ENCODE measurements around the gene PLEKHA7. TPM values are rescaled to one million over a fixed set of nuclear protein-coding genes. Genes with fewer than 3 reads are reported as not detected.

PLEKHA7 gene
- total and polyA plus RNA-seq, 2 experiments from 2014 or later: 0.43 TPM; not detected in 1

GRCh38 chr11:16946477-16947282, 67.5 kb downstream of the PLEKHA7 start:
- Histone ChIP-seq H3K9me2 (ENCODE audit: insufficient read depth) (no peaks in the 10 kb centered on the region), H3K36me3 (ENCODE audit: low read depth) (no peaks in the 10 kb centered on the region), H3K4me3 (no peak overlapping the region), H3K79me2 (ENCODE audit: insufficient read depth) (no peaks in the 10 kb centered on the region), H3K27me3 (replicated peaks; ENCODE audit: insufficient read depth) (no peaks in the 10 kb centered on the region; the same call in 1 of the 2 replicates), H2AFZ (no peak overlapping the region), H4K20me1 (ENCODE audit: insufficient read depth) (no peaks in the 10 kb centered on the region), H3K9ac (no peak overlapping the region), H3F3A (ENCODE audit: insufficient read depth) (no peaks in the 10 kb centered on the region), H3K4me2 (ENCODE audit: unreplicated experiment) (no peak overlapping the region), H3K4me1 (ENCODE audit: insufficient read depth) (no peaks in the 10 kb centered on the region), H3K9me3 (ENCODE audit: low read depth) (no peaks in the 10 kb centered on the region), H3K27ac (no peak overlapping the region)
- 63 to 68% methylated on average over 6 of the region's 6 CpGs for WGBS, 2 experiments (ENCODE audit: low coverage in 1 of 2, low lambda C conversion rate in 2 of 2, missing lambda C conversion rate in 2 of 2)
- DNase-seq: no peak
- in situ Hi-C loops (cut with MboI): loop anchor here (10.0 kb wide), 1 partner anchor 118 kb away; no protein-coding TSS in a partner anchor
- TF ChIP-seq EZH2 (IDR thresholded peaks at IDR 0.05; ENCODE audit: insufficient read depth, poor library complexity, severe bottlenecking) (no peak), EZH2phosphoT487 (IDR thresholded peaks at IDR 0.05; ENCODE audit: insufficient read depth, low read depth) (no peak)

- no peaks in the 10 kb centered on the region for H3F3A ChIP-seq (ENCODE audit: insufficient read depth)
- no peaks in the 10 kb centered on the region for H3K4me1 ChIP-seq (ENCODE audit: insufficient read depth)
- H3K27me3 ChIP-seq (replicated peaks; ENCODE audit: insufficient read depth): no peaks in the 10 kb centered on the region; the same call in 1 of the 2 replicates
- no peaks in the 10 kb centered on the region for H3K9me2 ChIP-seq (ENCODE audit: insufficient read depth)
- no peak overlapping the region for H2AFZ ChIP-seq
- in situ Hi-C loops (cut with MboI): loop anchor here (10.0 kb wide), 1 partner anchor 119 kb away; no protein-coding TSS in a partner anchor
- H3K27ac ChIP-seq: no peak overlapping the region
- H3K9me3 ChIP-seq (ENCODE audit: low read depth): no peaks in the 10 kb centered on the region
- TF ChIP-seq EZH2phosphoT487 (IDR thresholded peaks at IDR 0.05; ENCODE audit: insufficient read depth, low read depth): no peak
- no peak for TF ChIP-seq EZH2 (IDR thresholded peaks at IDR 0.05; ENCODE audit: insufficient read depth, poor library complexity, severe bottlenecking)
- WGBS, 2 experiments (ENCODE audit: low coverage in 1 of 2, low lambda C conversion rate in 2 of 2, missing lambda C conversion rate in 2 of 2): 31 to 33% methylated on average over 9 of the region's 9 CpGs
- no peak overlapping the region for H3K4me2 ChIP-seq (ENCODE audit: unreplicated experiment)
- no peak overlapping the region for H3K9ac ChIP-seq
- H3K79me2 ChIP-seq (ENCODE audit: insufficient read depth): no peaks in the 10 kb centered on the region
- peak; percentile 68 for DNase-seq
- H3K4me3 ChIP-seq: no peak overlapping the region
- no peaks in the 10 kb centered on the region for H4K20me1 ChIP-seq (ENCODE audit: insufficient read depth)
- H3K36me3 ChIP-seq (ENCODE audit: low read depth): no peaks in the 10 kb centered on the region
These were observed 68.3 kb downstream of the PLEKHA7 start for GRCh38 chr11:16945671-16946469.

GRCh38 chr11:16942911-16943310, 71.3 kb downstream of the PLEKHA7 start:
- Histone ChIP-seq H3K9ac (no peak overlapping the region), H3K4me2 (ENCODE audit: unreplicated experiment) (no peak overlapping the region), H3K27me3 (replicated peaks; ENCODE audit: insufficient read depth) (0 out of 2 replicates have a peak, but pooled peaks cover 8% of the 10 kb centered on the region), H3K27ac (no peak overlapping the region), H3F3A (ENCODE audit: insufficient read depth) (no peaks in the 10 kb centered on the region), H4K20me1 (ENCODE audit: insufficient read depth) (no peaks in the 10 kb centered on the region), H3K36me3 (ENCODE audit: low read depth) (no peaks in the 10 kb centered on the region), H2AFZ (no peak overlapping the region), H3K79me2 (ENCODE audit: insufficient read depth) (no peaks in the 10 kb centered on the region), H3K4me1 (ENCODE audit: insufficient read depth) (no peaks in the 10 kb centered on the region), H3K9me3 (ENCODE audit: low read depth) (no peaks in the 10 kb centered on the region), H3K9me2 (ENCODE audit: insufficient read depth) (no peaks in the 10 kb centered on the region), H3K4me3 (no peak overlapping the region)
- WGBS, 2 experiments (ENCODE audit: low coverage in 1 of 2, low lambda C conversion rate in 2 of 2, missing lambda C conversion rate in 2 of 2): 54 to 58% methylated on average over 3 of the region's 3 CpGs
- in situ Hi-C loops (cut with MboI): loop anchor here (10.0 kb wide), 1 partner anchor 122 kb away; no protein-coding TSS in a partner anchor
- no peak for TF ChIP-seq EZH2phosphoT487 (IDR thresholded peaks at IDR 0.05; ENCODE audit: insufficient read depth, low read depth)
- no peak for TF ChIP-seq EZH2 (IDR thresholded peaks at IDR 0.05; ENCODE audit: insufficient read depth, poor library complexity, severe bottlenecking)
- no peak for DNase-seq

DNA sequence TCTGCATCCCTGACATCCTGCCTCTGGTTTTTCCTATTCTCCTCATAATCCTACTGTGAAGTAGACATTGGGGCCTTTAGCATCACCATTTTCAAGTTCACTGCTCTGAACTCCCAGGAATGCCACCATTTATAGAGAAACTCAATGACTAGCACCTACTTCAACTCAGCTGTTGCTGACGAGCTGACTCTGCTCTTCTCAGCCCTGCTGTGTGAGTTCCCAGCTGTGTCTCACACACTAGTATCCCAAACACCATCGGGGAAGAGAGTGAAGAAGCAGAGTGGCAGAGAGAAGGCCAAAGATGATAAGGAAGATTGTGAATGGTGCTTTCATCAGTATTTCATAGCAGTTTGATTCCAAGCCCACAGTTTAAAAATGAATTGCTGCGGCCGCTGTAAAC, 71.9 kb downstream of the PLEKHA7 start:
- H3K4me1 ChIP-seq (ENCODE audit: insufficient read depth): no peaks in the 10 kb centered on the region
- TF ChIP-seq EZH2 (IDR thresholded peaks at IDR 0.05; ENCODE audit: insufficient read depth, poor library complexity, severe bottlenecking) (no peak), EZH2phosphoT487 (IDR thresholded peaks at IDR 0.05; ENCODE audit: insufficient read depth, low read depth) (no peak)
- peak; percentile 3 for DNase-seq
- H3K27ac ChIP-seq: no peak overlapping the region
- 0 out of 2 replicates have a peak, but pooled peaks cover 8% of the 10 kb centered on the region for H3K27me3 ChIP-seq (replicated peaks; ENCODE audit: insufficient read depth)
- H3K36me3 ChIP-seq (ENCODE audit: low read depth): no peaks in the 10 kb centered on the region
- in situ Hi-C loops (cut with MboI): loop anchor here (10.0 kb wide), 1 partner anchor 122 kb away; no protein-coding TSS in a partner anchor
- H3K79me2 ChIP-seq (ENCODE audit: insufficient read depth): no peaks in the 10 kb centered on the region
- no peaks in the 10 kb centered on the region for H3K9me2 ChIP-seq (ENCODE audit: insufficient read depth)
- no peak overlapping the region for H2AFZ ChIP-seq
- no peaks in the 10 kb centered on the region for H3K9me3 ChIP-seq (ENCODE audit: low read depth)
- H3K9ac ChIP-seq: no peak overlapping the region
- no peak overlapping the region for H3K4me2 ChIP-seq (ENCODE audit: unreplicated experiment)
- H3K4me3 ChIP-seq: no peak overlapping the region
- no peaks in the 10 kb centered on the region for H3F3A ChIP-seq (ENCODE audit: insufficient read depth)
- H4K20me1 ChIP-seq (ENCODE audit: insufficient read depth): no peaks in the 10 kb centered on the region
- 57 to 59% methylated on average over 4 of the region's 4 CpGs for WGBS, 2 experiments (ENCODE audit: low coverage in 1 of 2, low lambda C conversion rate in 2 of 2, missing lambda C conversion rate in 2 of 2)
